NCI-H187 treated with DMSO at 0.1 percent for 48 hours (cell line): ENCODE measurements around the gene SLCO3A1.
"Not testable (repeated sequence)": the region's sequence is repeated elsewhere in the genome, so short reads cannot be mapped to it uniquely, and the experiment has no call there.

Source experiments
- DNase-seq: peaks from one replicate; lab custom pipeline; 2025; lab: John Stamatoyannopoulos, UW

SLCO3A1 gene

GRCh38 chr15:92162657-92163056, 309.1 kb downstream of the SLCO3A1 start:
- DNase-seq, result no peak

GRCh38 chr15:92163641-92164040, 310.1 kb downstream of the SLCO3A1 start:
- no peak for DNase-seq

- DNase-seq, result no peak
These were observed 311.0 kb downstream of the SLCO3A1 start for GRCh38 chr15:92164327-92165000.

- no peak for DNase-seq
These were observed 311.5 kb downstream of the SLCO3A1 start for GRCh38 chr15:92165001-92165346.

GRCh38 chr15:92166029-92166428, 312.5 kb downstream of the SLCO3A1 start:
- no peak for DNase-seq

GRCh38 chr15:92166751-92167405, 313.4 kb downstream of the SLCO3A1 start:
- no peak for DNase-seq

GRCh38 chr15:92167451-92167850, 313.9 kb downstream of the SLCO3A1 start:
- no peak for DNase-seq

- no peak for DNase-seq
These were observed 314.7 kb downstream of the SLCO3A1 start for GRCh38 chr15:92168066-92168683.

- DNase-seq, result no peak
These were observed 317.4 kb downstream of the SLCO3A1 start for GRCh38 chr15:92170897-92171296.

GRCh38 chr15:92178911-92179310, 325.4 kb downstream of the SLCO3A1 start:
- DNase-seq, result no peak

GRCh38 chr15:92184142-92184541, 330.6 kb downstream of the SLCO3A1 start:
- no peak for DNase-seq

GRCh38 chr15:92184679-92185230, 331.2 kb downstream of the SLCO3A1 start:
- no peak for DNase-seq

GRCh38 chr15:92187975-92188374, 334.5 kb downstream of the SLCO3A1 start:
- no peak for DNase-seq

GRCh38 chr15:92189166-92189565, 335.7 kb downstream of the SLCO3A1 start:
- no peak for DNase-seq

GRCh38 chr15:92195241-92195640, 341.7 kb downstream of the SLCO3A1 start:
- DNase-seq, result no peak

GRCh38 chr15:92196342-92196741, 342.8 kb downstream of the SLCO3A1 start:
- DNase-seq, result no peak

GRCh38 chr15:92197746-92198145, 344.2 kb downstream of the SLCO3A1 start:
- DNase-seq, result no peak

GRCh38 chr15:92200891-92201290, 347.4 kb downstream of the SLCO3A1 start:
- DNase-seq, result no peak

GRCh38 chr15:92205255-92205739, 351.8 kb downstream of the SLCO3A1 start:
- no peak for DNase-seq

- not testable (repeated sequence) for DNase-seq
These were observed 354.1 kb downstream of the SLCO3A1 start for GRCh38 chr15:92207601-92208000.
